D721Med (cell line): ENCODE data around the gene ANKS4B.

Experiments
- DNase-seq: peaks from one replicate; pipeline ENCODE4 v3.0.0; 2011; ENCODE audit warnings: low spot score; ENCODE audit not compliant: insufficient read length
- FAIRE-seq: peaks from 2 replicates; lab custom pipeline; 2011; peaks lifted over from hg19 to GRCh38; lab: Jason Lieb, UNC
- CTCF ChIP-seq: IDR thresholded peaks from 2 replicates; pipeline ENCODE4 v1.5.1; 2012; ENCODE audit warnings: mild to moderate bottlenecking, control low read depth; ENCODE audit not compliant: insufficient read depth; ENCODE audit errors: missing control alignments

The ANKS4B gene

GRCh38 chr16:21214086-21214485, 19.4 kb upstream of the ANKS4B start:
- DNase-seq (no peak), FAIRE-seq (no peak)
- no peak for TF ChIP-seq CTCF

- no peak for FAIRE-seq
- TF ChIP-seq CTCF: no peak
Observed at GRCh38 chr16:21217121-21217520, 16.4 kb upstream of the ANKS4B start.

GRCh38 chr16:21218153-21218552, 15.3 kb upstream of the ANKS4B start:
- no peak for TF ChIP-seq CTCF
- FAIRE-seq: no peak
- DNase-seq: no peak

More at GRCh38 chr16:21217121-21217520, 16.4 kb upstream of the ANKS4B start:
- no peak for DNase-seq

DNA sequence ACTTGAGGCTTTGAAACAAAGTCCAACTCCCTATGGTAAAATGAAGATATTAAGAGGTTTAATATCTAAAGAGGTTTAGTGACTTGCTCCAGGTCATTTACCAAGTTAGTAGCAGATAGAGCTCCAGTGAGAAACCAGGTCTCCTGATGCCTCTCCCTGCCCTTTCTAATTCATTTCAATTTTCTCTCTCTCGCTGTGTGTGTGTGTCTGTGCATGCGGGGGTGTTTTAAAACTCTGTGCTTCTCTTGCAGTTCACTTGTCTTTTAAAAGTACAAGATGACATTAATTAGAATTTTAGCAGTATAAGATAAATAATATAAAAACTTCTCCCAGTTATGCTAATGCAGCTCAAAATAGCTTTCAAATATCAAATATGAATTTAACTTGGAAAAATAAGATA, 13.9 kb upstream of the ANKS4B start:
- no peak for FAIRE-seq
- no peak for TF ChIP-seq CTCF
- DNase-seq: no peak

- no peak for DNase-seq
- no peak for FAIRE-seq
- no peak for TF ChIP-seq CTCF
Observed at GRCh38 chr16:21222495-21223337, 10.8 kb upstream of the ANKS4B start.

GRCh38 chr16:21223787-21224186, 9.7 kb upstream of the ANKS4B start:
- DNase-seq: no peak
- TF ChIP-seq CTCF: no peak
- FAIRE-seq: no peak

- no peak for TF ChIP-seq CTCF
- DNase-seq (no peak), FAIRE-seq (no peak)
Observed at GRCh38 chr16:21224800-21225199, 8.7 kb upstream of the ANKS4B start.
